ENCODE measurements around the gene RSPO3.

GRCh38 chr6:127079681-127080080 lies 38.8 kb upstream of the RSPO3 start:
- TF ChIP-seq, protein P1, sequence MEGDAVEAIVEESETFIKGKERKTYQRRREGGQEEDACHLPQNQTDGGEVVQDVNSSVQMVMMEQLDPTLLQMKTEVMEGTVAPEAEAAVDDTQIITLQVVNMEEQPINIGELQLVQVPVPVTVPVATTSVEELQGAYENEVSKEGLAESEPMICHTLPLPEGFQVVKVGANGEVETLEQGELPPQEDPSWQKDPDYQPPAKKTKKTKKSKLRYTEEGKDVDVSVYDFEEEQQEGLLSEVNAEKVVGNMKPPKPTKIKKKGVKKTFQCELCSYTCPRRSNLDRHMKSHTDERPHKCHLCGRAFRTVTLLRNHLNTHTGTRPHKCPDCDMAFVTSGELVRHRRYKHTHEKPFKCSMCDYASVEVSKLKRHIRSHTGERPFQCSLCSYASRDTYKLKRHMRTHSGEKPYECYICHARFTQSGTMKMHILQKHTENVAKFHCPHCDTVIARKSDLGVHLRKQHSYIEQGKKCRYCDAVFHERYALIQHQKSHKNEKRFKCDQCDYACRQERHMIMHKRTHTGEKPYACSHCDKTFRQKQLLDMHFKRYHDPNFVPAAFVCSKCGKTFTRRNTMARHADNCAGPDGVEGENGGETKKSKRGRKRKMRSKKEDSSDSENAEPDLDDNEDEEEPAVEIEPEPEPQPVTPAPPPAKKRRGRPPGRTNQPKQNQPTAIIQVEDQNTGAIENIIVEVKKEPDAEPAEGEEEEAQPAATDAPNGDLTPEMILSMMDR (conservative IDR thresholded peaks at IDR 0.05; ENCODE audit: low read length) = no peak
- TF ChIP-seq EZH2phosphoT487 (IDR thresholded peaks at IDR 0.05; ENCODE audit: borderline replicate concordance) = no peak
